Measurements from ENCODE around the gene ZBTB40. TPM values are rescaled to one million over a fixed set of nuclear protein-coding genes. Genes with fewer than 3 reads are reported as not detected.

ZBTB40 gene
- total and polyA plus RNA-seq, 2 of the 13 experiments (the other 11 are each of a cell fraction or from before 2014, with no cell fraction given): 8.8 to 16.5 TPM

DNA sequence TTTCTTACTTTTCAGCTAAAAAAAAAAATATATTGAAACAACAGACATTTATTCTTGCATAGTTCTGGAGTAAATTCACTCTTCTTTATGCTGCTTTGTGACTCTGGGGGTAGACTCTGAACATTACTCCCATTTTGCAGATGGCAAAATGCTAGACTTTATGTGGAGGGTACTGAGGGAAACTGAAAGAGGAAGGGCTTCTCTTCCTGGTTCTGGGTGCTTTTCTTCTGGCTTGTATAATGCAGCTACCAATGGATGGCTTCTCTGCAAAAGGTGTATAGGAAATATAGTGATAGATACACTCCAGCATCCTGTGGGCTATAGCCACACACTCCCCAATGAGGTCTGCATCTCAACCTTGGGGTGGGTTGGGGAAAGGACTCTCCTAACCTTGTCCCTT lies 19.7 kb upstream of the ZBTB40 start:
- no peak overlapping the region for H3K4me3 ChIP-seq (replicated peaks in 1 of 3; ENCODE audit: insufficient read depth in 1 of 3, low read depth in 2 of 3, low read length in 3 of 3)
- no peak for TF ChIP-seq TEAD2 (CRISPR knock-in tag; IDR thresholded peaks at IDR 0.05)
- TF ChIP-seq RELA (CRISPR knock-in tag; IDR thresholded peaks at IDR 0.05): no peak
- no peak for TF ChIP-seq CEBPB (IDR thresholded peaks at IDR 0.05; ENCODE audit: borderline replicate concordance, low read depth, low read length)
- TF ChIP-seq ZKSCAN5 (CRISPR knock-in tag; IDR thresholded peaks at IDR 0.05): no peak
- TF ChIP-seq, protein P1, sequence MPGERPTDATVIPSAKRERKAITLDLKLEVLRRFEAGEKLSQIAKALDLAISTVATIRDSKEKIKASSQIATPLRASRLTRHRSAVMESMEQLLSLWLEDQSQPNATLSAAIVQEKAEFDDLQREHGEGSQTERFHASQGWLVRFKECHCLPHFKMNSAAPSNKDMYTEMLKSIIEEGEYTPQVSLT (CRISPR knock-in tag; IDR thresholded peaks at IDR 0.05; ENCODE audit: borderline replicate concordance, low read depth): no peak
- TF ChIP-seq, protein P2, sequence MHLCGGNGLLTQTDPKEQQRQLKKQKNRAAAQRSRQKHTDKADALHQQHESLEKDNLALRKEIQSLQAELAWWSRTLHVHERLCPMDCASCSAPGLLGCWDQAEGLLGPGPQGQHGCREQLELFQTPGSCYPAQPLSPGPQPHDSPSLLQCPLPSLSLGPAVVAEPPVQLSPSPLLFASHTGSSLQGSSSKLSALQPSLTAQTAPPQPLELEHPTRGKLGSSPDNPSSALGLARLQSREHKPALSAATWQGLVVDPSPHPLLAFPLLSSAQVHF (CRISPR knock-in tag; IDR thresholded peaks at IDR 0.05): no peak
- no peak for TF ChIP-seq SUZ12 (IDR thresholded peaks at IDR 0.05; ENCODE audit: low read depth, low read length)
- no peak for TF ChIP-seq FOXK1 (CRISPR knock-in tag; IDR thresholded peaks at IDR 0.05; ENCODE audit: borderline replicate concordance, low read depth)
- TF ChIP-seq, protein P3, sequence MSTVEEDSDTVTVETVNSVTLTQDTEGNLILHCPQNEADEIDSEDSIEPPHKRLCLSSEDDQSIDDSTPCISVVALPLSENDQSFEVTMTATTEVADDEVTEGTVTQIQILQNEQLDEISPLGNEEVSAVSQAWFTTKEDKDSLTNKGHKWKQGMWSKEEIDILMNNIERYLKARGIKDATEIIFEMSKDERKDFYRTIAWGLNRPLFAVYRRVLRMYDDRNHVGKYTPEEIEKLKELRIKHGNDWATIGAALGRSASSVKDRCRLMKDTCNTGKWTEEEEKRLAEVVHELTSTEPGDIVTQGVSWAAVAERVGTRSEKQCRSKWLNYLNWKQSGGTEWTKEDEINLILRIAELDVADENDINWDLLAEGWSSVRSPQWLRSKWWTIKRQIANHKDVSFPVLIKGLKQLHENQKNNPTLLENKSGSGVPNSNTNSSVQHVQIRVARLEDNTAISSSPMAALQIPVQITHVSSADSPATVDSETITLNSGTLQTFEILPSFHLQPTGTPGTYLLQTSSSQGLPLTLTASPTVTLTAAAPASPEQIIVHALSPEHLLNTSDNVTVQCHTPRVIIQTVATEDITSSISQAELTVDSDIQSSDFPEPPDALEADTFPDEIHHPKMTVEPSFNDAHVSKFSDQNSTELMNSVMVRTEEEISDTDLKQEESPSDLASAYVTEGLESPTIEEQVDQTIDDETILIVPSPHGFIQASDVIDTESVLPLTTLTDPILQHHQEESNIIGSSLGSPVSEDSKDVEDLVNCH (CRISPR knock-in tag; IDR thresholded peaks at IDR 0.05): no peak
- TF ChIP-seq MIER3 (CRISPR knock-in tag; IDR thresholded peaks at IDR 0.05; ENCODE audit: borderline replicate concordance): no peak
- FAIRE-seq: no peak
- no peak overlapping the region for H3K9ac ChIP-seq (ENCODE audit: insufficient read depth, low read depth, low read length)
- no peak overlapping the region for H3K27ac ChIP-seq (ENCODE audit: extremely low read length, insufficient read depth, low read length)
- H3K9me3 ChIP-seq (ENCODE audit: low read length): no peaks in the 10 kb centered on the region
- H3K36me3 ChIP-seq (replicated peaks in 1 of 2; ENCODE audit: control insufficient read depth in 1 of 2, insufficient read depth in 2 of 2, low read length in 2 of 2): no peaks in the 10 kb centered on the region
- intact Hi-C loops (cut with micrococcal nuclease; ENCODE audit: unreplicated experiment): no loop called here
- H4K20me1 ChIP-seq (ENCODE audit: insufficient read depth, low read length): no peaks in the 10 kb centered on the region
- no peak for ATAC-seq
- no peaks in the 10 kb centered on the region for H3K4me1 ChIP-seq (ENCODE audit: insufficient read depth, low read length)
- no peak overlapping the region for H3K4me2 ChIP-seq (ENCODE audit: low read depth, low read length)
- no peaks in the 10 kb centered on the region for H3K27me3 ChIP-seq (ENCODE audit: control insufficient read depth in 1 of 2, insufficient read depth in 2 of 2, low read length in 2 of 2)
- in situ Hi-C loops (cut with HindIII; ENCODE audit: extremely low pct_ligation_motif_present, low pct_unique_long_range_greater_than_20kb): no loop called here
- H2AFZ ChIP-seq (ENCODE audit: low read length): no peak overlapping the region
- H3K79me2 ChIP-seq (ENCODE audit: insufficient read depth, low read length): no peaks in the 10 kb centered on the region
- DNase-seq (ENCODE audit: low spot score): no peak
- no TSS peak for BruUV-seq (replicated peaks)
- ChIA-PET CTCF (ENCODE audit: low intra/inter-chr PET ratio, low total read pairs) (no interaction called here), POLR2A (no interaction called here)

All from HepG2 (cell line).